ENCODE data around the gene RNPS1. TPM values are rescaled to one million over a fixed set of nuclear protein-coding genes. Genes with fewer than 3 reads are reported as not detected.

Gene RNPS1
- polyA plus RNA-seq, 1 of the 3 experiments (the other 2 are of a cell fraction), result 277 TPM

- Histone ChIP-seq H3K4me2 (peak overlapping the region; percentile 91), H3K36me3 (replicated peaks in 1 of 2; ENCODE audit: control insufficient read depth in 1 of 2, insufficient read depth in 2 of 2, low read length in 1 of 2) (peaks cover 0 to 11% of the 10 kb centered on the region in 2 experiments), H3K4me1 (ENCODE audit: control insufficient read depth in 1 of 2, insufficient read depth in 2 of 2, low read depth in 1 of 2, low read length in 1 of 2) (peaks cover 0 to 4% of the 10 kb centered on the region in 2 experiments; a peak in 1 of 4 replicates), H4K20me1 (ENCODE audit: insufficient read depth) (peaks cover 30% of the 10 kb centered on the region), H3K27ac (ENCODE audit: low read depth in 2 of 2, low read length in 1 of 2) (peak overlapping the region; percentile 62 to 75), H3K9me2 (no peaks in the 10 kb centered on the region), H3K9ac (peak overlapping the region; percentile 89), H3K27me3 (ENCODE audit: insufficient read depth) (no peaks in the 10 kb centered on the region), H3K79me2 (ENCODE audit: insufficient read depth) (peaks cover 50% of the 10 kb centered on the region), H3F3A (replicated peaks; ENCODE audit: insufficient read depth) (no peaks in the 10 kb centered on the region), H2AFZ (ENCODE audit: low read depth) (peak overlapping the region; percentile 54), H3K9me3 (no peaks in the 10 kb centered on the region), H3K4me3 (ENCODE audit: low read depth in 2 of 2, low read length in 1 of 2) (peak overlapping the region; percentile 72 to 96)
- ChIA-PET CTCF (interaction anchor here (0.6 to 1.5 kb wide), 3 partner anchors 26 to 1512 kb away, joined by 3 to 5 read pairs (median 4); no protein-coding TSS in a partner anchor), POLR2A (no interaction called here)
- 2% methylated on average over 6 of the region's 22 CpGs for whole genome bisulfite sequencing (ENCODE audit: low lambda C conversion rate)
- peak; percentile 27; the same call in 1 of the 2 replicates for TF ChIP-seq CTCF (IDR thresholded peaks at IDR 0.05)
- TF ChIP-seq ZBTB33 (IDR thresholded peaks at IDR 0.05; ENCODE audit: borderline replicate concordance, low read depth), result no peak
- TF ChIP-seq RAD21 (IDR thresholded peaks at IDR 0.05; ENCODE audit: low read length), result peak; percentile 52
- peak; percentile 74 for DNase-seq
Measured at GRCh38 chr16:2223942-2224486, 43.9 kb downstream of the RNPS1 start.

- Histone ChIP-seq H3F3A (replicated peaks; ENCODE audit: insufficient read depth) (no peaks in the 10 kb centered on the region), H3K27me3 (ENCODE audit: insufficient read depth) (no peaks in the 10 kb centered on the region), H3K79me2 (ENCODE audit: insufficient read depth) (peaks cover 48% of the 10 kb centered on the region), H3K27ac (ENCODE audit: low read depth in 2 of 2, low read length in 1 of 2) (peak within 1 kb of the TSS; percentile 62 to 75), H3K36me3 (replicated peaks in 1 of 2; ENCODE audit: control insufficient read depth in 1 of 2, insufficient read depth in 2 of 2, low read length in 1 of 2) (peaks cover 0 to 5% of the 10 kb centered on the region in 2 experiments), H2AFZ (ENCODE audit: low read depth) (peak within 1 kb of the TSS; percentile 100), H3K4me3 (ENCODE audit: low read depth in 2 of 2, low read length in 1 of 2) (peak within 1 kb of the TSS; percentile 72 to 96), H3K9me3 (no peaks in the 10 kb centered on the region), H4K20me1 (ENCODE audit: insufficient read depth) (peaks cover 26% of the 10 kb centered on the region), H3K4me1 (ENCODE audit: control insufficient read depth in 1 of 2, insufficient read depth in 2 of 2, low read depth in 1 of 2, low read length in 1 of 2) (peaks cover 0 to 4% of the 10 kb centered on the region in 2 experiments; a peak in 1 of 4 replicates), H3K4me2 (peak within 1 kb of the TSS; percentile 91), H3K9ac (peak within 1 kb of the TSS; percentile 89), H3K9me2 (no peaks in the 10 kb centered on the region)
- WGBS (ENCODE audit: low lambda C conversion rate), result 1% methylated on average over 27 of the region's 82 CpGs
- CTCF ChIA-PET, result interaction anchor here (1.5 kb wide), 1 partner anchor 29 kb away, joined by 5 read pairs; no protein-coding TSS in a partner anchor
- POLR2A ChIA-PET, result no interaction called here
- DNase-seq, result peak; percentile 99
- TF ChIP-seq GABPA (IDR thresholded peaks at IDR 0.05; ENCODE audit: low read depth) (peak; percentile 42; the same call in 1 of the 2 replicates), NRF1 (IDR thresholded peaks at IDR 0.05; ENCODE audit: low read depth, low read length) (no peak), POLR2AphosphoS5 (IDR thresholded peaks at IDR 0.05; ENCODE audit: low read depth, low read length) (peak; percentile 85), MAX (IDR thresholded peaks at IDR 0.05; ENCODE audit: low read depth) (peak; percentile 84), REST (IDR thresholded peaks at IDR 0.05; ENCODE audit: low read depth, low read length) (0 out of 2 replicates have a peak, but pooled peaks have one; percentile 20), CHD2 (IDR thresholded peaks at IDR 0.05; ENCODE audit: low read length, partially characterized antibody) (peak; percentile 90), FOSL2 (IDR thresholded peaks at IDR 0.05; ENCODE audit: borderline replicate concordance, low read depth) (no peak), YY1 (IDR thresholded peaks at IDR 0.05; ENCODE audit: low read depth) (peak; percentile 90), TAF1 (IDR thresholded peaks at IDR 0.05; ENCODE audit: borderline replicate concordance, low read depth, low read length) (peak; percentile 92), PBX3 (IDR thresholded peaks at IDR 0.05) (peak; percentile 98), SIN3A (IDR thresholded peaks at IDR 0.05; ENCODE audit: borderline replicate concordance, low read depth, low read length) (peak; percentile 94; the same call in 1 of the 2 replicates), MXI1 (IDR thresholded peaks at IDR 0.05; ENCODE audit: low read depth, low read length) (peak; percentile 97), NFIC (IDR thresholded peaks at IDR 0.05; ENCODE audit: borderline replicate concordance) (no peak)
Measured at GRCh38 chr16:2223221-2223941, 44.5 kb downstream of the RNPS1 start, which contains the start of gene E4F1. Gene E4F1 (plus strand): TSS chr16:2223591. CDS start chr16:2223614, 23 bp downstream.

Data from SK-N-SH (cell line).